NCI-H510A treated with DMSO at 0.1 percent for 48 hours (cell line): ENCODE results near the gene ITPR2.

Source experiments
- DNase-seq: peaks from one replicate; lab custom pipeline; 2025; lab: John Stamatoyannopoulos, UW

The ITPR2 gene

GRCh38 chr12:26389343-26389742, 443.7 kb downstream of the ITPR2 start:
- DNase-seq = no peak

DNA sequence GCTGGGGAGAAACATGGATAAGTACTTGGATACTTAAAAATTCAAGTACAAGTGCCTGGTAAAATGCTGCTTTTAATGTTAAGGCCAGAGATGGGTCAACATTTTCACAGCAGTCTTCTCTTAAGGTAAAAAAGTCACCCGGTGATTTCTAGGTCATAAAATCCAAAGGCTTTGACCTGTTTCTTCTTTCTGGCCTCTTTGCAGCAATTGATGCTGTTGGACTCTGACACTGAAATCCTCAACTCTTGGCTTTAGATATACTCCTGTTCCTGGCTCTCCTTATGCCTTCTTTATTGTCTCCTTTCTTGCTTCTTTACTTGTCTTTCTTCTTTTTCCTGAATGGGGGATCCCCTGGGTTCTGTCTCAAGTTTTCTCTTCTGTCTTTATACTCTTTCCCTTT, 448.5 kb downstream of the ITPR2 start:
- no peak for DNase-seq

DNA sequence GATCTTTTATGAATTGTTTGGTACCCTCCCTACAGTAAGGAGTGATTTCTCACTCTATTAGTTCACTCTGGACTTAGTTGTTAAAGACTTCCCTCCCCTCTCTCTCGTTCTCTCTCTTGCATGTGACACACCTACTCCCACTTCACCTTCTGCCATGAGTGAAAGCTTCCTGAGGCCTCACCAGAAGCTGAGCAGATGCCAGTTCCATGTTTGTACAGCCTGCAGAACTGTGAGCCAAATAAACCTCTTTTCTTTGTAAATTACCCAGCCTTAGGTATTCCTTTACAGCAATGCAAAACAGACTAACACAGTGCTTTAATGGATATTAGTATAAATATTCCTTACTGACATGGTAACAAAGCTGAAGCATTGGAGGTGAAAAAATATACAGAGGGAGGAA, 450.0 kb downstream of the ITPR2 start:
- no peak for DNase-seq

GRCh38 chr12:26380897-26381296, 452.1 kb downstream of the ITPR2 start:
- DNase-seq = no peak

DNA sequence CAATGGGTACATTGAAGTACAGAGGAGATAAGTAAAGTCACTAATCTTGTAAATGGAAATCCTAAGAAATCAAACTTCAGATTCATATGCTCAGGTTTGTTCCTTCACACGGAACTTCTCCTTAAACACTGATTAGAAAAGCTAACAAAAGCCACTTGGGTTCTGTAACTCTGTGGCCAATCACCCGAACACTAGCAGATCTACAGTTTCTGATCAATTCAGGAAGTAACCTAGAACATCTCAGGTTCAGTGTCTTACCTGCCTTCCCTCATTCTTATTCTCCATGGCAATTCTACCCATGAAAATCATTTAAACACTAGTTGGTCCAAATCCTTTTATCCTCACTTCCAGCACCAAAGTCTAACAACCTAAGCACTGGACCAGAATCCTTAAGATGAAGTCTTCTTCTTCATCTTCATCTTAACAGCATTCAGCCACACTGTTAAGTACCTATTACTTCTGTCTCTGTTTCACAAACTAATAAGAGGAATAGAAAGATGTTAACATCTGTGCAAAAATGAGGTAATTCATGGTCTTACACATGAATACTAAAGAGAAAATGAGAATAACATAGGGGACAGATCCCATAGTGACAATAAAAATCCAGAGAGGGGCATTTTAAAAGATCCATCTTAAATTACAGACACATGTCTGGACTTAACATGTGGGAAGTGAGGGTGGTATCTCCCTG, 453.1 kb downstream of the ITPR2 start:
- no peak for DNase-seq

GRCh38 chr12:26378711-26379110, 454.3 kb downstream of the ITPR2 start:
- DNase-seq = no peak

DNA sequence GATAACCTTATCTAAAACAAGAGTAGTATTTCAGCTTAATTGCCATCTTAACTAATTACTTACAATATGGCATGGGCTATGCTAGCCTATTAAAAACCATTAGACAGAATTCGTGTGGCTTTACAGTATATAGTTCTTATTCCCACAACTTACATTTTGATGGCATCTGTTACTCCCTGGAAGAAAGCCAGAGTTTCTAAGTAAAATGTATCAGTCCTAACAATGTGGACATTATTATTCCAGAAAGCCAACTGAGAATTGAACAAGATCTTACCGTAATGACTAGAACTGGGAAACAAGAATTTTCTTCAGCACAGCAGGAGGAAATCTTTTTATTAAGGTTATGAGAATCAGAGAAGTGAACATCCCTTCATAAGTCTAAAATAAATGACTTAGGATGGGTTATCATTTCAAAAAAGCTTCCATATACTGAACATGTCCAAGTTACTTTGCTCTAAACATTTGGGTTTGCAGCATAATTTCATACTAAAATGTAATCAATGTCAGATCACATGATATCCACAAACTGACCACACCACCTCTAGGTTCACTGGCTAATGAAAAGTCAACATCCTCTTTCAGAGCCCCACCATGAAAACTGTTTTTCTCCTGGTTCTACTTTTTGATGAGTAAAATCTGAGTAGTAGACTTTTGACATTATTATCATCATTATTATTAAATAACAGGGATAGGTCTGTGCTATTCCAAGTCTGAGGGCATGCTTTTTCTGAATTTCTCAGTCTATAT, 457.9 kb downstream of the ITPR2 start:
- no peak for DNase-seq

GRCh38 chr12:26373606-26374495, 459.1 kb downstream of the ITPR2 start:
- no peak for DNase-seq

DNA sequence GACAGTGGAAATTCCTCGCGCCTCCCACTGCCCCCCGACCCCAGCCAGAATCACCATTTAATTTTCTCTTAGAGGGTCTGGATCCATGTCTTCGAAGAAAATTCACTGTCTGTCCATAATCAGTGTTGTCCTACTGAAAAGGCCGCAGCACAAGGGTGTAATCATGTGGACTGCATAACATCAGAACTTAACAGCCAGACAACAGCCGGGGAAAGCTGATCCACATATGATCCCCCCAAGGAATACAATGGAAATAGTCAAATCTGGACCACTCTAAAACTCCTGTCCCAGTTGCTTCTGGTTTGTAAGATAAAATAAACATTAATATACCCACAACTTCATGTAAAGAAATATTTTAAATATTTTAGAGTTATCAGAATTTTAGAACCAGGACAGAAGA, 460.1 kb downstream of the ITPR2 start:
- no peak for DNase-seq

DNA sequence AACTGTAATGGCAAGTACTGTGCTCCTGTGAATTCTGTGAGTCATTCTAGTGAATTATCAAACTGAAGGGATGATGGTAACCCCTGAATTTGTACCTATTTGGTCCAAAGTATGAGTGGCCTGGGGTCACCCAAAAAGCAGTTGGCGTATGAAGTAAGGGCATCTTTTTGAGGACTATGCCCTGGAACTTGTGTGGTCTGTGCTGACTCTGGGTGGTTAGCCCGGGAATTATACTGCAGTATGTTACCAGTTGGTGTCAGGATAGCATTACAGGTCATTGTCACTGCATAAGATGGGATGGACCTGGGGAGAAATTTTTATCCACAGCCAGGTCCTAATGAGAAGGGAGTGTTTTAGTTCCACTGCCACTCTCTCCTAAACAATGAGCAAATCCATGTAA, 462.9 kb downstream of the ITPR2 start:
- no peak for DNase-seq

GRCh38 chr12:26369588-26369987, 463.4 kb downstream of the ITPR2 start:
- no peak for DNase-seq

DNA sequence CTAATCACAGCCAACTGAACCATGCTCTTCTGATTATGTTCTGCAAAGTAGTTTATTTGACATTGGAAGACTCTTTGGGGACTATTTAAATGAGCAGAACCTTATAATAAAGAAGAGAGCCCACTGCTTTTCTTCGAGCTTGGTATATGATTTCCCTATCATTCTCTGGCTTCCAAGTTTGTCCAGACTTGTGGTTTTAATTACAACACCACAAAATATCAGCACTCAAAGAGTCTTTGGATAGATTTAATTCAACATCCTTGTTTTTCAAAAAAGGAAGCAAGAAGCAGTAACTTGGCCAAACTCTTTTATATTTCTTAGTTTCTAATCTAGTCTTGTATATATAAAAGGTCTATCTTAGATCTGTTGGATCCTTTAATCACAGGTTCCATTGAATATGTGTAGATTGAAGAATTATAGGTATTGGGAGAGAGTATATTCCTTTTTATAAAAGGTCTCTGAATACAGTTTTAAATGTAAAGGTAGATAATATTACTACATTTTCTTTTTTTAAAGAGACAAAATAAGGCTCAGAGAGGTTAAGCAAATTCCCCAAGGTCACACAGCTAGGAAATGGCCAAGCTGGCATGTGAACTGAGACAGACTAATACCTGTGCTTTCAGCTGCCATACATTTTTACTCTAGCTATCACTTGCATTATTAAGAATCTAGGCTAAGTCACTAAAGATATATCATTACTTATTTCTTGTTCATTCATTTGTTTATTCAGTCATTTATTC, 464.8 kb downstream of the ITPR2 start:
- DNase-seq = no peak

DNA sequence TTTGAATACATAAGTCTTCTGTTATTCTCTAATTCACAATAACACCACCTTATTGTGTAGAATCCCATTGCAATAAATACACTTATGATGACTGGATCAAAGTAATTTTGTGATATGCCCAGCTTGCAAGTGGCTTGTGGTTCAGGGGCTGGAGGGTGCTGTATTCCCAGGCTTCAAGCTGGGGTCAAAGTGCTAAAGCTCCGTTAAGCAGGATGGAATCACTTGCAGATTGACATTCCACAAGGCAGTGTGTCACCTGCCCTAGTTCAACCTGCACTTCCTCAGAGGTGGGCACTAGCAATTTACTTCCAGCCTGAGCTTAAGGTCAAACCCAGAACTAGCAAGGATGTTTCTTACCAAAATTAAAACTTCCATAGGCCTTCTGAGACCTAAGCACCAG, 471.0 kb downstream of the ITPR2 start:
- DNase-seq = no peak

DNA sequence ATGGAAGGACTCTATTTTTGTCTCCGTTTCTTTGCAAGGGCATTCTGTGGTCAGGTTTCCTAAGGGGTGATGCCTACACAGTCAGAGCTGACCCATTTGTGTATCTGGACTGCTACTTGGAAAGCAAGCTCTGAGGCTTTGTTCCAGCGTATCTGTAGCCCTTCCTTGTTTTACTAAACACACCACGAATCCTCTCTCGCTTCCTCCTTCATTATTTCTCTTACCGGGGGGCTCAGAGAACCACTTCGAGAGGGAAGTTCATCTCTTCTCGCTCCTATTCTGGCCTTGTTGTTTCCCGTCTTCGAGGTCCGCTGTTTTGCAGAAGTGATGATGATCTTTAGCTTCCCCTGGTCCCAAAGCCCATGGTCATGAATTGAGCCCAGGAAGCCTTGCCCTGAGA, 472.9 kb downstream of the ITPR2 start:
- DNase-seq = no peak

GRCh38 chr12:26359576-26359975, 473.4 kb downstream of the ITPR2 start:
- no peak for DNase-seq

DNA sequence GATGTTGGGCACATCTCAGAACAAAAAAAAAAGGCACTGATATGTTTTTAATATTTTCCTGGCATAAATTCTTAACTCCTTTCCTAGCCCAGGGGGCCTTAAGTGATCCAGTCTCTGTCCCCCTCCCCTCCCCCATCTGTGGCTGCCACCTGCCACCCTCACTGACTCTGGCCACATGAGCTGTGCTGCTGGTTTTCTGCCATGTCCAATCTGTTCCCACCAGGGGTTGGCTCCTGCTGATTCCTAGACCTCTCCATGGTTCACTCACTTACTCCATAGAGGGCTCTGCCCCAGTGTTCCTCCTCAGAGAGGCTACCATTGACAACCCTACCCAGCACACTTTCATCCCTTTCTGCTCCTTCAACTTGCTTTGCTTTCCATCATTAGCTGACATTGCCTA, 474.3 kb downstream of the ITPR2 start:
- DNase-seq = no peak

DNA sequence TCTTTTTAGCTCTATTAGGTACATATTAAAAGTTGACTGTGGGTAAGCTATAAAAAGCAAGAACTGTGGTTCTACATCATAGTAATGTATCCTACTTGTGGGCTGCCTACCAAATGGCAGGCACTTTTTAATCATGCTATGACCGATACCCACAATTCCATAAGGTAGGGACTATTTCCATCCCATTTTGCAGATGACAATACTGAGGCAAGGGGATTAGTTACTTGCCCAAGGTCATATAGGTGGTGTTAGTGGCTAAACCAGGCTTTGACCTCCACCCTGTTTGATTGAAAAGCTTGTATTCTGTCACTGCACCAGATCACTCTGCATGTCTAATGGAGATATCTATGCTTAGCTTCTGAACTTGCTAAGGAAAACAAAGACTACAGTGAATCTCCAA, 485.7 kb downstream of the ITPR2 start:
- DNase-seq = no peak

DNA sequence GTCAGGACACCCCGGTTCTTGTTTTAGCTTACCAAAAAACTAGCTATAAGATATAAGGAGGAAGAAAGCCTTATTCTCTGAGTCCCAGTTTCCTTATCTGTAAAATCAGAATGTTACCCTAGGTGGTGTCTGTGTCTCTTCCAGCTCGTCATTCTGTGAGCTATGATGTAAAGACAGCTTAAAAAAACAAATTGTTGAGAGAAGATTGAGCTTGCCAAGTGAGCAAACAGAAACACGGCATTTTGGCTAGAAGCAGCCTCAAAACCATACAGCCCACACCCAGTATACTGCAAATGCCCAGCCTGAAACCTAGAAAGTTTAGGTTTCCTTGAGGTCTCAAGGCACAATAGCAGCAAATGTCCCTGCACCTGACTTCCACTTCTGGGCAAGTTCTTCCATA, 486.3 kb downstream of the ITPR2 start:
- DNase-seq = no peak

GRCh38 chr12:26345471-26346003, 487.5 kb downstream of the ITPR2 start:
- DNase-seq = no peak

- no peak for DNase-seq
Observed at GRCh38 chr12:26341491-26341890, 491.5 kb downstream of the ITPR2 start.

- no peak for DNase-seq
Observed at GRCh38 chr12:26340649-26341048, 492.3 kb downstream of the ITPR2 start.

DNA sequence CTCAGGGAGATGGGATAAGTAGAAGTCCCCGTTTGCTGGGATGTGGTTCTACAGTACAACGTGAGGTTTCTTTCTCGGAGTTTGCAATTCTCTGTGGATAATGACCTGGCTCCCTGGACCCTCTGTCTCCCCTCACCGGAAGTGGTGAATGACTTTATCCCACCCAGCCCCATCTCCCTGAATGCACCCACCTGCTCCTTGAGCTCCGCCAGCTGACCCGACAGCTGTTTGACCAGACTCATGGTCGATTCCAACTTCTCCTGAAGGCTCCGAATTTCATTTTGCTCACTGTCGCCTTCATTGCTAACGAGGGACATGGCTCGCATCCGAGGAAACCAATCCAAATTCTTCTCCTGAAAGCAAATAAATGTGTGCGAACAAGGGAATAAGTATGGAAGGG, 493.0 kb downstream of the ITPR2 start:
- no peak for DNase-seq
